HG03097 (cell line): Measurements from ENCODE around the gene ATP5MK.
"Not testable (repeated sequence)": the region's sequence is repeated elsewhere in the genome, so short reads cannot be mapped to it uniquely, and the experiment has no call there.

Experiments used
- ATAC-seq: cut with Tn5 transposase; IDR thresholded peaks from one replicate; pipeline ENCODE4 v1.9.1; 2021; ENCODE audit not compliant: unreplicated experiment, low FRiP score

The ATP5MK gene, protein sequence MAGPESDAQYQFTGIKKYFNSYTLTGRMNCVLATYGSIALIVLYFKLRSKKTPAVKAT

DNA sequence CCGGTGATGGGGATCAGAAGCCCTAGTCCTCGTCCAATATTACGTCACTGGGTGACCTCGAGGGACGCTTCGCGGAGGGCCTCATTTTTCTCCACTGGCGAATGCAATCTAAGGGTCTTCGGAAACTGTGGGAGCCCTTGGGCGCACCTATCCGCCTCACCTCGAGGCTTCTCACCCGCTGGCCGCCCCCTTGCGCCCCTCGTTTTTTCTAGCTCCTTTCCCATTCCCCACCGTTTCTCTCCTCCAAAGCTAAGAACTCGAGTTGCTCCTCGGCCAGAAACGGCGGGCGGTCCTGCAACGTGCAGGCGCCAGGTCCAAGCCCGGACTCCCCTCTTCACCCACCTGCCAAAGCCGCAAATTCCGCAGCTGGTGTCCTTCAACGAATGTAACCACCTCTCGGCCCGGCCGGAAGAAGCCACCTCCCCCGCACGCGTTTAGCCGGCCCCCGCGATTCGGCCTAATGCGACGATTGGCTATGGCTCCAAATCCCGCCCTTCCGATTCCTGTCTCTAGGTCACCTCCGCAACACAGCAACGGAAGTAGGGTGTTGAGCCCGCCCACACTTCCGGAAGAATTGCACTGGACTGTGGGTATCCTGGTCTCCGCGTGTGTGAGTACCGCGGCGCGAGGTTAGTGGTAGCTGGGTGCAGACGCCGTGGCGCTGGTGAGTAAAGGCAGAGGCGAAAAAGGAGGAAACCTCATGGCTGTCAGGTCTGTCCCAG is at the start of gene ATP5MK, which contains the start of gene PDCD11:
ATP5MK (minus strand) TSS at position 409 of the 722 bp plus-strand sequence. CDS start 4,018 bp downstream, outside the sequence.
PDCD11 (plus strand) TSS at position 560 of the 722 bp plus-strand sequence. CDS start 1,801 bp downstream, outside the sequence.
- peak; percentile 98 for ATAC-seq

- no peak for ATAC-seq
Observed at GRCh38 chr10:103445366-103445765, 49.1 kb upstream of the ATP5MK start.

DNA sequence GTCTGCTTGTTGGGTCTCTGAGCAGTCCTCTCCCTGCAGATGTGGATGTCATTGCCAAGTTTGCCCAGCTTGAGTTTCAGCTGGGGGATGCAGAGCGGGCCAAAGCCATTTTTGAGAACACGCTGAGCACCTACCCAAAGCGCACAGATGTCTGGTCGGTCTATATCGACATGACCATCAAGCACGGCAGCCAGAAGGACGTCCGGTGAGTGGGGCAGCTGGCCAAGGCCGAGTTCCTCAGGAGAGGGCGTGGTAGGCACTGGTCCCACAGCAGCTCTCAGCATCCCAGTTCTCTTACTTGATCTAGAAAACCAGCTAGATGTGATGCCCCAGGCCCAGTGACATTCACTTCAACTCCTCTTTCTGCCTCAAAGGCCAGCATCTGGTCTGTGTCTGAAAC is 48.2 kb upstream of the ATP5MK start:
- no peak for ATAC-seq

DNA sequence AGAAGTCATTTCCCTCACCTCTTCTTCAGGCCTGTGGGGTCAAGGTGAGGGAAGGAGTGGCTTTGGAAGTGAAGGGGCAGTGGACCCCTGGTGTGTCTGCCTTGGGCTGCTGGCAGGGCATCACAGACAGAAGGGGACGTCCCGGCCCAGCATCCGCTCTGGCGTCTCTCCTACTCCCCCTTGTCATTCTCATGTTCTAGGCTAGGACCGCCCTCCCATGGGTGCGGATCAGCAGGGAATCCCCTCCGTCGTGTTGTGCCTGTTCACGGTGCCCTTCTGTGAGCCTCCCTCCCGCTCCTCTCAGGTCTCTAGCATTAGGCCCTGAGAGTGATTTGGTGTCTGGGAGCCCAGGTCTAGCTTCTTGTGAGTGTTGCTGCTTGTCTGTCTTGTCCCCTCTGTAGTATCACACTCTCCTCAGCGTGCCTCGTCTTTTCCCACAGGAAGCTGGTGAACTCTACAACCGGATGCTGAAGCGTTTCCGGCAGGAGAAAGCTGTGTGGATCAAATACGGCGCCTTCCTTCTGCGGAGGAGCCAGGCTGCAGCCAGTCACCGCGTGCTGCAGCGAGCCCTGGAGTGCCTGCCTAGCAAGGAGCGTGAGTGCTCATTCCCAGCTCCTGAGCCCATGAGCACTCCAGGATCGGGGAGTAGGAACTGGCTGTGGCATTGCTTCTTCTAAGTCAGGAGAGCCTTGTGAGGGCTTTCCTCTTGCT is 47.4 kb upstream of the ATP5MK start:
- no peak for ATAC-seq

DNA sequence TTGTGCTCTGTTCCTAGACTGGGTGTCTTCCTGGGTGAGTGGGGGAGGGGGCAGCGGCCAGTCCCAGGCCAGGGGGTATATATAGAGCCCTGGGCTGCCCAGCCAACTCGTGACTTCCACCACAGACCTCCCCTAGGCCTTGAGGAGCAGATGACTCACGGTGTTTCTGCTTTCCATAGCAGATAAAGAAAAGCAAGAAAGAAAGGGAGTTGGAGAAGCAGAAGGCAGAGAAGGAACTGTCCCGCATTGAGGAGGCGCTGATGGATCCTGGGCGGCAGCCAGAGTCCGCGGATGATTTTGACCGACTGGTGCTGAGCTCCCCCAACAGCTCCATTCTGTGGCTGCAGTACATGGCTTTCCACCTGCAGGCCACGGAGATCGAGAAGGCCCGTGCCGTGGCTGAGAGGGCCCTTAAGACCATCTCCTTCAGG is 45.8 kb upstream of the ATP5MK start:
- no peak for ATAC-seq

- ATAC-seq = no peak
Observed at GRCh38 chr10:103441611-103442010, 45.3 kb upstream of the ATP5MK start.

DNA sequence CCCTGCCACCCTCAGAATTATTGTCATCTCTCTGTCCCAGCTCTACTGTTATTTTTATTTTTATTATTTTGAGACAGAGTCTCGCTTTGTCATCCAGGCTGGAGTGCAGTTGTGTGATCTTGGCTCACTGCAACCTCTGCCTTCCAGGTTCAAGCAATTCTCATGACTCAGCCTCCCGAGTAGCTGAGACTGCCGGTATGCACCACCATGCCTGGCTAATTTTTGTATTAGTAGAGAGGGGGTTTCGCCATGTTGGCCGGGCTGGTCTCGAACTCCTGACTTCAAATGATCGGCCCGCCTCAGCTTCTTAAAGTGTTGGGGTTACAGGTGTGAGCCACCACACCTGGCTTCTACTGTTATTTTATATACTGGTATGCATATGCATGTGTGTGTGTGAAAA is 44.9 kb upstream of the ATP5MK start:
- no peak for ATAC-seq

DNA sequence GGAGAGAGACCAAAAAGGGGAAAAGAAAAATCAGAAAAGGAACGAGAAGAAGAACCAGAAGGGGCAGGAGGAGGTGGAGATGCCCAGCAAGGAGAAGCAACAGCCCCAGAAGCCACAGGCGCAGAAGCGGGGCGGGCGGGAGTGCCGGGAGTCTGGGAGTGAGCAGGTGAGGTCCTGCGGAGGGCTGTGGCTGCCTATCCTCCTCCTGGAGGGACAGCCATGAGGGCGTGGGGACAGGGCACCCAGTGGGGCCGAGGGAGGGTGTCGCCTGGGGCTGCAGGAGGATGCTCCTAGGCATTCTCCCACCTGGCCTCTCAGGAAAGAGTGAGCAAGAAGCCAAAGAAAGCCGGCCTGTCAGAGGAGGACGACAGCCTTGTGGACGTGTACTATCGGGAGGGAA is 44.1 kb upstream of the ATP5MK start:
- no peak for ATAC-seq

GRCh38 chr10:103439776-103440175 is 43.5 kb upstream of the ATP5MK start:
- no peak for ATAC-seq

GRCh38 chr10:103433858-103434257 is 37.6 kb upstream of the ATP5MK start:
- ATAC-seq = no peak

DNA sequence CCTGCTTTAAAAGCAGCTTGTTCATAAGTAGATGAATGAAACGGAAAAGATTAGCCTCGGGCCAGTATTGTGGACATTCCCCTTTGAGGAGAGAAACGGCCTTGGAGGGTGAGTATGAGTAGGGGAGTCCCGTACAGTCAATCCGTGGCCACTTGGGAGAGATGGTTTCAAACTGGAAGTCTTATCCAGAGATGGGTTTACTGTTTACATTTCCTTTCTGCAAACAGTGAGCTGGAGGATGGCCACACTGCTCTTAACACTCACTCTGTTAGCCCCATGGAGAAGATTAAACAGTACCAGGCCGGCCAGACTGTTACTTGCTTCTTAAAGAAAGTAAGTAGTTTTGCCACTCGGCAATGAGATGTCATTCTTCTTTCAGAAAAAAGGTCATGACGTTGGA is 35.6 kb upstream of the ATP5MK start:
- ATAC-seq = no peak

- ATAC-seq = no peak
Observed at GRCh38 chr10:103429647-103430046, 33.4 kb upstream of the ATP5MK start.

GRCh38 chr10:103428989-103429643 is 32.8 kb upstream of the ATP5MK start:
- no peak for ATAC-seq

DNA sequence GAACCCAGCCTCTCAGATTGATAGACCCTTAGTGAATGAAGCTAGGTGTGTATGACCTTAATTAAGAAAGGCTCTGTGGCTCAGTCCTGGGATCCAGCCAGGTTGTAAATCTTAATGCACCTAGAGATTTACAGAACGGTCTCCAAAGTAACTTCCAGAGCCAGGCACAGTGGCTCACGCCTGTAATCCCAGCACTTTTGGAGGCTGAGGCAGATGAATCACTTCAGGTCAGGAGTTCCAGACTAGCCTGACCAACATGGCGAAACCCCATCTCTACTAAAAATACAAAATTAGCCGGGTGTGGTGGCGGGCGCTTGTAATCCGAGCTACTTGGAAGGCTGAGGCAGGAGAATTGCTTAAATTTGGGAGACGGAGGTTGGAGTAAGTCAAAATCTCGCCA is 31.6 kb upstream of the ATP5MK start:
- ATAC-seq = no peak

- ATAC-seq = no peak
Observed at GRCh38 chr10:103423748-103424147, 27.5 kb upstream of the ATP5MK start.

GRCh38 chr10:103419101-103419500 is 22.8 kb upstream of the ATP5MK start:
- no peak for ATAC-seq

GRCh38 chr10:103417601-103418000 is 21.3 kb upstream of the ATP5MK start:
- no peak for ATAC-seq

DNA sequence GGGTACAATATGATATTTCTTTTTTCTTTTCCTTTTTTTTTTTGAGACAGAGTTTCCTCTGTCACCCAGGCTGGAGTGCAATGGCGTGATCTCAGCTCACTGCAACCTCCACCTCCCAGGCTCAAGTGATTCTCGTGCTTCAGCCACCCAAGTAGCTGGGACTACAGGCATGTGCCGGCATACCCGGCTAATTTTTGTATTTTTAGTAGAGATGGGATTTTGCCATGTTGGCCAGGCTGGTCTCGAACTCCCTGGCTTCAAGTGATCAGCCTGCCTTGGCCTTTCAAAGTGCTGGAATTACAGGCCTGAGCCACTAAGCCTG is 20.8 kb upstream of the ATP5MK start:
- ATAC-seq = not testable (repeated sequence)

GRCh38 chr10:103416436-103417147 is 20.3 kb upstream of the ATP5MK start:
- no peak for ATAC-seq

DNA sequence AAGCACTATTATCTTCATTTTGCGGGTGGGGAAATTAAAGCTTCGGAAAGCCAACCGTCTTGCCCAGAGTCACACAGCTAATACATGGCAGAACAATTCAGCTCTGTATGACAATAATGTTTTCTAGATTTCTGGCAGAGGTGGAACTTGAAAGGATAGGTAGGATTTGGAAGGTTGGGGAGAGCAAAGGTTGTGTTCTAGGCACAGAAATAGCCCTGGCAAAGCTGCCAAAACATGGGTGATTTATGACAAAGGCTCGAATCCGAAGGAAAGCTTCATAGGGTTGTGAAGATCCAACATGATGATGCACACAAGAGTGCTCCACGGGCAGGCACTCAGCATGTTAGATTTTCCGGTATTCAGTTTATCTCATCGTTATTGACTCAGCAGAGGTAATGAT is 19.3 kb upstream of the ATP5MK start:
- no peak for ATAC-seq

GRCh38 chr10:103413564-103413963 is 17.3 kb upstream of the ATP5MK start:
- no peak for ATAC-seq
